Measurements from ENCODE around the gene NCR3LG1.

Gene NCR3LG1

DNA sequence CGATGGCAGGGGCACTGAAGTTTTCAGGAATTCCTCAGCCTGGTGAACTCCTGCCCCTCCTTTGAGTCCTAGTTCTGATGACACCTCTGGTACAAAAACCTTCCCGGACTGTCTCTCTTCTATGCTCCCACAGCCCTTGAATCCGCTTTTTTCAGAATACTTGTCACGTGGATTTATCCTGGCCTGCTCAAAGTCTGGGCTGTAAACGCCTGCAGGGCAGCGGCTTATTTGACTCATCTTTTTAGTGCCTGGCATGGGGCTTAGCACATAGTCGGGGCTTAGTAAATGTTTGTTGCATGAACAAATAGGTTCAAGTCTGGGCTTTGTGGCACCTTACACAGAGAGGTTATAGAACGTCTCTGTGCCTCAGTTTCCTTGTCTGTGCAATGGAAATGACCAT lies 50.2 kb downstream of the NCR3LG1 start:
- H3K27ac ChIP-seq: no peak overlapping the region
- TF ChIP-seq ZFX (IDR thresholded peaks at IDR 0.05): no peak
- TF ChIP-seq, protein P1, sequence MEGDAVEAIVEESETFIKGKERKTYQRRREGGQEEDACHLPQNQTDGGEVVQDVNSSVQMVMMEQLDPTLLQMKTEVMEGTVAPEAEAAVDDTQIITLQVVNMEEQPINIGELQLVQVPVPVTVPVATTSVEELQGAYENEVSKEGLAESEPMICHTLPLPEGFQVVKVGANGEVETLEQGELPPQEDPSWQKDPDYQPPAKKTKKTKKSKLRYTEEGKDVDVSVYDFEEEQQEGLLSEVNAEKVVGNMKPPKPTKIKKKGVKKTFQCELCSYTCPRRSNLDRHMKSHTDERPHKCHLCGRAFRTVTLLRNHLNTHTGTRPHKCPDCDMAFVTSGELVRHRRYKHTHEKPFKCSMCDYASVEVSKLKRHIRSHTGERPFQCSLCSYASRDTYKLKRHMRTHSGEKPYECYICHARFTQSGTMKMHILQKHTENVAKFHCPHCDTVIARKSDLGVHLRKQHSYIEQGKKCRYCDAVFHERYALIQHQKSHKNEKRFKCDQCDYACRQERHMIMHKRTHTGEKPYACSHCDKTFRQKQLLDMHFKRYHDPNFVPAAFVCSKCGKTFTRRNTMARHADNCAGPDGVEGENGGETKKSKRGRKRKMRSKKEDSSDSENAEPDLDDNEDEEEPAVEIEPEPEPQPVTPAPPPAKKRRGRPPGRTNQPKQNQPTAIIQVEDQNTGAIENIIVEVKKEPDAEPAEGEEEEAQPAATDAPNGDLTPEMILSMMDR (conservative IDR thresholded peaks at IDR 0.05): no peak

DNA sequence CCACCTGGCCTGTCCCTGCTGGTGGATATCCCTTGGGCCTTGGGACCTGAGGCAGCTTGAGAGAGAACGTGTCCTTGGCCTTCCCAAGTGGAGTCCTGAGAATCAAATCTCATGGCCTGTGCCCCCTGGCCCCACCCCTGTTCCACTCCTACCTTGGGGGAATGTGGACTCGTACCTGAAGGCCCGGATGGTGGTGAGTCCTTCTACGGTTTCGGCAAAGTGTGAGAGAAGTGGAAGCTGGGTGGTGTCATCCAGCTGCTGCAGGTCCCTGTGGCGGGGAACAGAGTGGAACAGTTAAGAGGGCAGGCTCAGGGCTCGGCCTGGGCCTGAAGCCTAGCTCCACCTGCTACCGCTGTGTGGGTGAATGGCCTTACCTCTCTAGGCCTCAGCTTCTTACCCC lies 50.9 kb downstream of the NCR3LG1 start:
- no peak overlapping the region for H3K27ac ChIP-seq
- TF ChIP-seq ZFX (IDR thresholded peaks at IDR 0.05): no peak
- TF ChIP-seq, protein P1 (conservative IDR thresholded peaks at IDR 0.05): no peak

DNA sequence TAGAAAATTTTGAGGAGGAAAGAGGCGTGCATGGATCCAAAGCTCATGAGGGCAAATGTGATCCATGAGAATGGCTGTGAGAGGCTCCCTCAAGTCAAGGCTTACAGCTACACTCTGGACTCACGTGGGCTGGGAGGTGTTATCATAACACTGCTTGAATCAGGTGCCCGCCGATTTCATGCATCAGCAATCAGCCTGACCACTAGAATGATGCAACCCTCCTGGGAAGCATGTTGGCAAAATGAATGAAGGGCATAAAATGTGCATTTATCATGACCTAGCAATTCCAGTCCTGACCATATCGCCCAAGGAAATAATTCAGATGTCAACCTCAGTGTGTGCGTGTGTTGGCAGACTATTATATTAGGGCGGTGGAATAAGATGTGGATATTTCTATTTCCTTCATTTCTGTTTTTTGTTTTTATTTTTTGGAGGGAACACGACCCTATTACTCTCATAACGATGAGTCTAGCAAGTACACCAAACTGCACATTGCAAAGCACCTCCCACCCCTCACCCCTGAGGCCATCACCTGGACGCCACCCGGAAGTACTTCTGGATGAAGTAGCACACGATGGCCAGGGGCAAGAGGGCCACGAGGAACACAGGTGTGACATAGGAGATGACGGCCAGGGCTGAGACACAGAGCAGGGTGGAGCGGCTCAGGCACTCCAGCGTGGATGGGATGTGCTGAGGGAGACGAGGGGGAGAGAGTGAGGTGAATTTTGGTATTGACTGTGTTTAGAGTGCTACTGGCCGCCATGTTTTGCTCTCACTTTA lies 52.6 kb downstream of the NCR3LG1 start:
- TF ChIP-seq ZFX (IDR thresholded peaks at IDR 0.05): no peak
- TF ChIP-seq, protein P1 (conservative IDR thresholded peaks at IDR 0.05): no peak
- H3K27ac ChIP-seq: peak overlapping the region; percentile 83

DNA sequence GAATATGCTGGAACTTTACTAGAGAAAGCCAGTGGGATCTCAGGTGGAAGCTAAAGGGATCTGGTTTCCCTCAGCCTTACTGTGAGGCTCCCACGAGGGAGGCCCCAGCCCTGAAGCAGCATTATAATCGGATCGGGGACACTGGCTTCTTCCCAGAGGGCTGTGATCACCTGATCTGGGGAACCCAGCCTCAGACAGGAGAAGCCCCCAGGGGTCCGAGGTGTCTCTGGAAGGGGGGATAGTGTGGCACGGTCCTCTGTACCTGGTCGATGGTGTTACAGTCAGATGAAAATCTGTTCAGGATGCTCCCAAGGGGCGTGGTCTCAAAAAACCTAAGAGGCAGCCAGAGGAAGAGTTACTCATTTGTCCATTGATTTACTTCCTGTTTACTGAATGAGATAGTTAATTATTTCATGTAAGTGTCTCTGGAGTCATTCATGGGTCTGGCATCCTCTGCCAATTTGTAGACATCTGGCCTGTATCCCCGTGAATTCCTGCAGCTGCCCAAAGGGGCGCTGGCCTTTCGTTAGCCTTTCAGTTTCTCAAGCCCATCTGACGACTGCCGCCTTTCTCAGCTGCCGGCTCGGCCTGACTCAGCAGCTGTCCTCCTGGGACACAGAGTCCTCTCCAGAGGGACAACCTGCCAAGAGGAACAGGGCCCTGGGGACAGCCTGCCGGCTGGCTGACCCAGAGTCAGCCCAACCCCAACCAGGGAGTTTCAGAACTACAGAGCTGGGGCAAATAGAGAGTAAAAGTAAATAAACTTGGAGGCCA lies 53.8 kb downstream of the NCR3LG1 start:
- TF ChIP-seq, protein P1 (conservative IDR thresholded peaks at IDR 0.05): no peak
- TF ChIP-seq ZFX (IDR thresholded peaks at IDR 0.05): no peak; the same call in 1 of the 2 replicates

DNA sequence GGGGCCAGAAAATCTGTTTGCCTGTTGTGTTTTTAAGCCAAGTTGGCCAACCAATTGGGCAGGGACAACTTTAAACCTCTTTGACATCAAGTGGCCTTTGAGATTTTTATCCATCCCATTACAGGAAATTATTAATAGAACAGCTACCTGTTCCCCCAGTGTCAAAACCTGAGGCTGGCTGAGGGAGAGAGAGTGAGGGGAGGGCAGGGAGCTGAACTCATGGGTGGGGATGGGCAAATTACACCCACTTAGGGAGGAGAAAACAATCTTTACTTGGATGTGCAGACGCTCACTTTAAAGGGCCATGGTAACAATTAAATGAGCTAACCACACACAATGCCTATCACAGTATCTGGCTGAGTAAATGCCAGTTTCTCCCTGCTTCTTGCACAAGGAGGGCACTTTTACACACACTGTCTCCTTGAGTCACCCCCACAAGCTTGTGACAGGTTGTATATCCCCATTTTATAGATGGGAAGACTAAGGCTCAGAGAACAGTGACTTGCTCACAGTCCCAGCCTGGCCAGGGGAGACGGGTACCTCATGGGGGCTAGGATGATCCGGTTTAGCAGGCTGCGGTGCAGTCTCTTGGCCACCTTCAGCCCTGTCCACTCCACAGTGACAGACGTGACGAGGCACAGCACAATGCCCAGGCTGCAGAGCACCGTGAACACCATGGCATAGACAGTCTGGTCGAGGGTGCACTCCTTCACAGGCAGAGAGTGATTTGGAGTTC lies 54.6 kb downstream of the NCR3LG1 start:
- H3K27ac ChIP-seq: peak overlapping the region; percentile 83
- TF ChIP-seq, protein P1 (conservative IDR thresholded peaks at IDR 0.05): no peak
- TF ChIP-seq ZFX (IDR thresholded peaks at IDR 0.05): no peak

More for the DNA sequence above, 53.8 kb downstream of the NCR3LG1 start:
- H3K27ac ChIP-seq: peak overlapping the region; percentile 83

DNA sequence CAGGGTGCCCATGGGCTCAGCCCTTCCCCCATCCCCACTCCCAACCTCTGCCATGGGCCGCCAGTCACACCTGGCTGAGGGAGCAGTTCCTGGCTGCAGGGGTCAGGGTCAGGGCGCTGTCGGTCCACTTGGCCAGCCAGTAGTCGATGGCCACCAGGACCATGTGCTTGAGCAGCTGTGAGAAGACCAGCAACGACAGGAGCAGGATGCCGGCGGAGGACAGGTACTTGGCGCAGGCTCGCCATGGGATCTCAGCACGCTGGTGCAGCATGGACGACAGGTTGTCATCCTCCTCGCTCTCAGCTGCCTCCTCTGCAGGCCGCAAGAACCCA lies 55.2 kb downstream of the NCR3LG1 start:
- no peak for TF ChIP-seq ZFX (IDR thresholded peaks at IDR 0.05)
- TF ChIP-seq, protein P1 (conservative IDR thresholded peaks at IDR 0.05): no peak
- peak overlapping the region; percentile 83 for H3K27ac ChIP-seq

All from C4-2B (cell line).